Left cardiac atrium (tissue), 4 donors: Measurements from ENCODE around the gene WRAP53. TPM values are rescaled to one million over a fixed set of nuclear protein-coding genes. Genes with fewer than 3 reads are reported as not detected.
A peak's percentile ranks its signal among the peaks of the same experiment; 100 is the strongest.

Experiments
- ATAC-seq, 2 donors: fragments of 200-7000 bp; cut with Tn5 transposase; one replicate each; pipeline ENCODE4 v1.9.1; 2020; ENCODE audit warnings: mild to moderate bottlenecking in 2 of 2, moderate library complexity in 2 of 2
- DNase-seq: peaks from one replicate; pipeline ENCODE4 v3.0.0-alpha.2; 2020
- intact Hi-C, 2 donors: fragments of 100-400 bp; cut with DNase I; formaldehyde crosslinking; loops; one replicate each; pipeline versions ENCODE4 v1.14.1 to v1.15.1; 2022 to 2023
- total RNA-seq, 2 donors: library from RNA; stranded (reverse); fragmentation: NEBNext Ultra II Directional; extraction: Animal tissue kit (Norgen Biotek cat#: 25700); gene quantifications; one replicate each; pipeline ENCODE4 v1.2.1, GENCODE V29; 2021
- donor health status: DM: no; HTN: yes; CAD: no.
- donor health status: DM: no; HTN: yes; CAD: no; lungs with severe emphysema.
- donor health status: DM: yes; HTN: yes; CAD: no.
- donor health status: Dilated cardiomyopathy.

Gene WRAP53
- total RNA-seq, 2 donors from 2014 or later = 3.7 to 6.0 TPM

GRCh38 chr17:7705269-7706255, 17.3 kb downstream of the WRAP53 start:
- intact Hi-C loops = no loop called here
- DNase-seq = no peak
- peak; percentile 15 to 20 for ATAC-seq

GRCh38 chr17:7706631-7707354, 18.5 kb downstream of the WRAP53 start:
- no peak for DNase-seq
- ATAC-seq = no peak
- intact Hi-C loops = no loop called here

GRCh38 chr17:7707446-7707845, 19.2 kb downstream of the WRAP53 start:
- intact Hi-C loops = no loop called here
- DNase-seq = no peak
- no peak for ATAC-seq

GRCh38 chr17:7707858-7708750, 19.8 kb downstream of the WRAP53 start:
- DNase-seq (no peak), ATAC-seq (no peak)
- intact Hi-C loops = no loop called here

- ATAC-seq = no peak
Observed at GRCh38 chr17:7709031-7709430, 20.8 kb downstream of the WRAP53 start.

GRCh38 chr17:7710301-7710700, 22.0 kb downstream of the WRAP53 start:
- ATAC-seq = no peak
- intact Hi-C loops = no loop called here

More at GRCh38 chr17:7709031-7709430, 20.8 kb downstream of the WRAP53 start:
- intact Hi-C loops = no loop called here
- no peak for DNase-seq

GRCh38 chr17:7711051-7711755, 22.9 kb downstream of the WRAP53 start:
- intact Hi-C loops = no loop called here
- ATAC-seq = no peak
- DNase-seq = no peak

More at GRCh38 chr17:7710301-7710700, 22.0 kb downstream of the WRAP53 start:
- DNase-seq = no peak

GRCh38 chr17:7712111-7712771, 24.0 kb downstream of the WRAP53 start:
- ATAC-seq (no peak), DNase-seq (no peak)
- intact Hi-C loops = no loop called here

GRCh38 chr17:7713782-7714181, 25.5 kb downstream of the WRAP53 start:
- DNase-seq (no peak), ATAC-seq (no peak)
- intact Hi-C loops = no loop called here

GRCh38 chr17:7714721-7715594, 26.7 kb downstream of the WRAP53 start:
- ATAC-seq = no peak
- intact Hi-C loops = no loop called here
- no peak for DNase-seq

- intact Hi-C loops = no loop called here
- peak in 1 of 2 donors; percentile 39 for ATAC-seq
- DNase-seq = no peak
Observed at GRCh38 chr17:7715936-7716886, 27.9 kb downstream of the WRAP53 start.

GRCh38 chr17:7716901-7717755, 28.9 kb downstream of the WRAP53 start, which contains the start of gene DNAH2:
DNAH2 (plus strand) TSS chr17:7717744; CDS start chr17:7719735, 1,991 bp downstream.
- peak; percentile 90 to 94 for ATAC-seq
- intact Hi-C loops = no loop called here
- peak; percentile 82 for DNase-seq

- no peak for DNase-seq
- intact Hi-C loops = no loop called here
- no peak for ATAC-seq
Observed at GRCh38 chr17:7717756-7718350, 29.6 kb downstream of the WRAP53 start.

- DNase-seq (no peak), ATAC-seq (no peak)
- intact Hi-C loops = no loop called here
Observed at GRCh38 chr17:7719661-7720060, 31.4 kb downstream of the WRAP53 start.

- ATAC-seq (no peak), DNase-seq (no peak)
- intact Hi-C loops = no loop called here
Observed at GRCh38 chr17:7720125-7720524, 31.8 kb downstream of the WRAP53 start.
